Neural crest cell (in vitro differentiated cells): Measurements from ENCODE around the gene SYNE2. TPM values are rescaled to one million over a fixed set of nuclear protein-coding genes. Genes with fewer than 3 reads are reported as not detected.

Experiments
- DNase-seq: peaks from one replicate; pipeline ENCODE4 v3.0.0; 2021; ENCODE audit warnings: low read depth, mixed read lengths, low spot score
- H3K27ac Mint-ChIP-seq: one replicate; pipeline ENCODE4 v1.8.0; 2021; ENCODE audit warnings: mild to moderate bottlenecking, mixed read lengths; ENCODE audit not compliant: unreplicated experiment
- H3K27me3 Mint-ChIP-seq: 2 replicates; pipeline ENCODE4 v1.8.0; 2021; ENCODE audit warnings: low read depth, mild to moderate bottlenecking, mixed read lengths
- H3K36me3 Mint-ChIP-seq: 2 replicates; pipeline ENCODE4 v1.8.0; 2021; ENCODE audit warnings: low read depth, mild to moderate bottlenecking, mixed read lengths
- H3K4me1 Mint-ChIP-seq: 2 replicates; pipeline ENCODE4 v1.8.0; 2021; ENCODE audit warnings: mixed read lengths
- H3K4me3 Mint-ChIP-seq: one replicate; pipeline ENCODE4 v1.8.0; 2021; ENCODE audit warnings: mild to moderate bottlenecking, mixed read lengths
- H3K9me3 Mint-ChIP-seq: 2 replicates; pipeline ENCODE4 v1.8.0; 2021; ENCODE audit warnings: mixed read lengths
- total RNA-seq: library from RNA; stranded (reverse); gene quantifications from 2 replicates; pipeline ENCODE4 v1.2.1, GENCODE V29; 2021
- TF ChIP-seq, protein P1 (sequence below): fragments of 200-600 bp; sonication (generic); conservative IDR thresholded peaks from 2 replicates; pipeline ENCODE4 v1.5.0; 2021; ENCODE audit warnings: antibody characterized with exemption, mild to moderate bottlenecking

SYNE2 gene
- total RNA-seq, 1 donor from 2014 or later = 84.8 TPM

DNA sequence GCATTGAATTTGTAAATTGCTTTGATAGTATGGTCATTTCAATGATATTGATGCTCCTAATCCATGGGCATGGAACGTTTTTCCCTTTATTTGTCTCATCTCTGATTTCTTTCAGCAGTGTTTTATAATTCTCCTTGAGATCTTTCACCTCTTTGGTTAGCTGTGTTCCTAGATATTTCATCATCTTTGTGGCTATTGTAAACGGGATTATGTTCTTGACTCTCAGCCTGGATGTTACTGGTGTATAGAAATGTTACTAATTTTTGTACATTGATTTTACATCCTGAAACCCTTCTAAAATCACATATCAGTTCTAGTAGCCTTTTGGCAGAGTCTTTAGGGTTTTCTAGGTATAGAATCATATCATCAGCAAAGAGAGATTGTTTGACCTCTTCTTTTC, 52.6 kb downstream of the SYNE2 start:
- no peak overlapping the region for H3K27ac Mint-ChIP-seq
- DNase-seq = no peak
- peaks cover 12% of the 10 kb centered on the region for H3K9me3 Mint-ChIP-seq
- peaks cover 5% of the 10 kb centered on the region for H3K4me1 Mint-ChIP-seq
- H3K27me3 Mint-ChIP-seq = no peaks in the 10 kb centered on the region
- TF ChIP-seq, protein P1, sequence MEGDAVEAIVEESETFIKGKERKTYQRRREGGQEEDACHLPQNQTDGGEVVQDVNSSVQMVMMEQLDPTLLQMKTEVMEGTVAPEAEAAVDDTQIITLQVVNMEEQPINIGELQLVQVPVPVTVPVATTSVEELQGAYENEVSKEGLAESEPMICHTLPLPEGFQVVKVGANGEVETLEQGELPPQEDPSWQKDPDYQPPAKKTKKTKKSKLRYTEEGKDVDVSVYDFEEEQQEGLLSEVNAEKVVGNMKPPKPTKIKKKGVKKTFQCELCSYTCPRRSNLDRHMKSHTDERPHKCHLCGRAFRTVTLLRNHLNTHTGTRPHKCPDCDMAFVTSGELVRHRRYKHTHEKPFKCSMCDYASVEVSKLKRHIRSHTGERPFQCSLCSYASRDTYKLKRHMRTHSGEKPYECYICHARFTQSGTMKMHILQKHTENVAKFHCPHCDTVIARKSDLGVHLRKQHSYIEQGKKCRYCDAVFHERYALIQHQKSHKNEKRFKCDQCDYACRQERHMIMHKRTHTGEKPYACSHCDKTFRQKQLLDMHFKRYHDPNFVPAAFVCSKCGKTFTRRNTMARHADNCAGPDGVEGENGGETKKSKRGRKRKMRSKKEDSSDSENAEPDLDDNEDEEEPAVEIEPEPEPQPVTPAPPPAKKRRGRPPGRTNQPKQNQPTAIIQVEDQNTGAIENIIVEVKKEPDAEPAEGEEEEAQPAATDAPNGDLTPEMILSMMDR = no peak
- peaks cover 16% of the 10 kb centered on the region for H3K36me3 Mint-ChIP-seq
- no peak overlapping the region for H3K4me3 Mint-ChIP-seq

DNA sequence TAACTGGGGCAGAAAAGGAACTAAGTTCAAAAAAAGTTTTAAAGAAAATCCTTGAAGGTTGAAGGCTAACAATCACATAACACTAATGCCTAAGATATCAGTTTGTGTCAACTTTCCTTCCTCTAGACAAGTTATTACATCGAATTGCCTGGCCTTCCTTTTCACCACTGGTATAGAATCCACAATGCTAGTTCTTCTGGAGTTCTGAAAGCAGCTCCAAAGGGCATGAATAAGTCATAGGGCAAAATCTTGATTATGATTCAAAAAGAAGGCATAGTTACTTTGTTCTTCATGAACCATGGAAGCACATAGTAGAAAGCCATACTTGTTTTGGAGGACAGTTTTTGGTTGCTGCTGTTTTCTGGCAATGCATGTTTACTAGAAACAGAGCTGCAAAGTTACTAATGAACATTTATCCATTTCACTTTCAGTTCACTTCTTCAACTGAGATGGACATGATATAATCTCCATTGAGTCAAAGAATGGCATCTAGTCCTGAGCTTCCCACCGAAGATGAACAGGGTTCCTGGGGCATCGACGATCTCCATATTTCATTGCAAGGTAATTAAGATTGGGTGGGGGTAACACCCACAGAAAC, 56.0 kb downstream of the SYNE2 start:
- no peaks in the 10 kb centered on the region for H3K27me3 Mint-ChIP-seq
- TF ChIP-seq, protein P1 = no peak
- no peak overlapping the region for H3K4me3 Mint-ChIP-seq
- H3K9me3 Mint-ChIP-seq = peaks cover 12% of the 10 kb centered on the region
- DNase-seq = no peak
- H3K27ac Mint-ChIP-seq = no peak overlapping the region
- peaks cover 16% of the 10 kb centered on the region for H3K36me3 Mint-ChIP-seq
- H3K4me1 Mint-ChIP-seq = peaks cover 22% of the 10 kb centered on the region

DNA sequence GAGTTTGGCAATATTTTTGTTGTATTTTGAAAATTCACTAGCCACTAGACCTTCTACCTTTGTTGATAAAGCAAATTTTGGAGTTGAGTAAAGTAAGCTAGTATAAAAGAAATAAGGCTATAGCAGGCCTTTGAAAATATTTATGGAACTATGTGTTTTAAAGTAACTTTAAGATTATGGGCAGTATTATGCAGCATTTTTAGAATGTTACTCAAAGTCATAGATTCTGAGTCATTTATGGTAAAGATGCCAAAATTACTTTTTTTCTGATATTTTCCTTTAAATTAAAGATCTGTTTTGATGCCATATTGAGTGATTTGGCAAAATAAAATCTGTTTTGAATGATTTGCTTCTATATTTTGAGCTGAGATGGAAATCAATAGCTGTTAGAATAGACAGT, 57.2 kb downstream of the SYNE2 start:
- H3K9me3 Mint-ChIP-seq = peaks cover 6% of the 10 kb centered on the region
- H3K27ac Mint-ChIP-seq = no peak overlapping the region
- TF ChIP-seq, protein P1 = no peak
- H3K4me1 Mint-ChIP-seq = peaks cover 22% of the 10 kb centered on the region
- no peaks in the 10 kb centered on the region for H3K27me3 Mint-ChIP-seq
- peaks cover 7% of the 10 kb centered on the region for H3K36me3 Mint-ChIP-seq
- DNase-seq = no peak
- H3K4me3 Mint-ChIP-seq = no peak overlapping the region

DNA sequence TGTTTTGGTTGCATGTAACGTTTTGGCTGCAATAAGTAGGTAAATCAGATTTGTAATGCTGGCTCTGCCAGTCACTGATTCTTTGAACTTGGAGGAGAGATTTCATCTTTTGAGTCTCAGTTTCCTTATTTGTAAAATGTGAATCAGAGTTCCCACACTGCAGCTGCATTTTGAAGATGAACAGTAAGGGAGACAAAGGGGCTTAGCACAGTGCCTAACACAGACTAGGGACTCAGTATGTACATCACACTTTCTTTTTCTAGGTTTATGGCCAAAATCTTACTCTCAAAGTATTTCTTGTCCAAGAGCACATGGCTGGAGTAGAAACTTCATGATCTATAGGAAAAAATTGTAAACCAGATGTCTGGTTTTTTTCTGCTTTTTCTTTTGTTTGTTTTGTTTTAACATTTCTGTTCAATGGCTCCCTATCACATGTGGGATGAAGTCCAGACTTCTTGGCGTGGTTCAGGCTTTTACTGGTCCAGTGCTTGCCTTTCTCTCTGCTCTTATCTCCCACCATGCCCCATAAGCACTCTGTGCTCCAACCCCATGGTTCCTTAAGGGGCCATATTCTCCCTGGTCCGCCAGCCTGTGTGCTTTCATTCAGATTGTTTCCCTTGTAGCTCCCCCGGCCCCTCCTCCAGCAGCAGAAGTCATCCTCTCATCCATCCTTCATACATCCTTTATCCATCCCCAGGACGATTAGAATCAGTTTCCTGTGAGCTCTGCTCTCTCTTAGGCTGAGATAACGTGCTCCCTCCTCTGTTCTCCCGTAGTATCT, 58.0 kb downstream of the SYNE2 start:
- Mint-ChIP-seq H3K36me3 (peaks cover under 1% of the 10 kb centered on the region), H3K27me3 (no peaks in the 10 kb centered on the region), H3K9me3 (peaks cover 2% of the 10 kb centered on the region), H3K4me3 (peak overlapping the region; percentile 9), H3K4me1 (peaks cover 22% of the 10 kb centered on the region), H3K27ac (peak overlapping the region; percentile 87)
- TF ChIP-seq, protein P1 = no peak
- no peak for DNase-seq

DNA sequence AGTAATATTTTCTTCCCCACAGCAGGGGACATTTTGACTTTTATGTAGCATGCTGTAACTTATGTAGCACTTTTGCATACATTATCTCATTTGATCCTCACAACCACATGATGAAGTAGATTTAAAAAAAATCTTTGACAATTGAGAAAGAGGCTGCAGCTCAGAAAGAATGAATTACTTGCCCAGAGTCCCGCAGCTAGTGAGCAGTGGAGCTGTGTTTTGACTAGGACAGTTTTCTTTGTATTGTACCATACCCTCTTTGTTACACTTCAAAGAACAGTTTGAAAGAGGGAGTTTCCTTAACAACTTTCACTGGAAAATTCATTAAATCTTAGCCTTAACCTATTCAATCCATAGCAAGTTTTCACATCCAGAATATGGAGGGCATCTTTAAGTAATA, 58.6 kb downstream of the SYNE2 start:
- no peak for DNase-seq
- Mint-ChIP-seq H3K27me3 (no peaks in the 10 kb centered on the region), H3K36me3 (no peaks in the 10 kb centered on the region), H3K4me1 (peaks cover 22% of the 10 kb centered on the region), H3K4me3 (no peak overlapping the region), H3K9me3 (no peaks in the 10 kb centered on the region), H3K27ac (no peak overlapping the region)
- TF ChIP-seq, protein P1 = no peak
